NCI-H510A (cell line): ENCODE results near the gene FOXG1.
A peak's percentile ranks its signal among the peaks of the same experiment; 100 is the strongest.

Experiments
- DNase-seq: peaks from one replicate; lab custom pipeline; 2025; lab: John Stamatoyannopoulos, UW

Gene FOXG1

DNA sequence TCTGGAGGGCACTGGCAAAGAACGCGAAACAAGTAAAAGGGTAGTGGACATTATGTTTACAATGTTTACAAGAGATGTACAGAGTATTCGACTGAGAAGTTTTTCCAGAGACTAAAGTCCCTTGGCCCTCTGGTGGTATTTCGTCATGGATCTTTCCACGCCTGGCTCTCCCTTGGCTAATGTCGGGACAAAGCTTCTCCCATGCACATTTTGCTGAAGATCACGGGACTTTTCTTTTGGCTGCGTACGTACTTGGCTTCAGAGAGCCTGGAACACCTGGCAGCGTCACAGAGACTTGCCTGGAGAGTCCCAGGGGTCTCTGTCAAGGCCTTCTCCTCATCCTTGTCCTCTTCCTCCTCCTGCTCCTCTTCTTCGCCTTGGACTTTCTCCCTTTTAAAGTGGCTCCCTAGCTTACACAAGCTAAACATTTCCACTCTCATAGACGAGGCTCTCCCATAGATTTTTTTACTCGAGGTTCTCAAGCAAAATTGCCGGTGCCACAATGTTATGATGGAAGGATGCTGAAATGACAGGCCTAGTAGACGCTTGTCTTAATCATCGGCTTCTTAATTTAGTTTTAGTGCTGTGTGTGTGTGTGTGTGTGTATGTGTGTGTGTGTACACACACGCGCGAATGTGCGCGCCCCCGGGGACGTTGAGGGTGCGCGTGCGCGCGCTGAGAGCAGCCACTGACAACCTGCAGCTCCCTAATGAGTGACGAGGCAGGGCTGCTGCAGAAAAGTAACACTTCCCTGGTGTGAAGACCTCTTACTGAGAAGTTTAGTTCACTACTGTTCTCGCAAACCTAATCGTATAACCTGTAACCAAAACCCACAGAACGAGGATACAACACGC is 4.9 kb upstream of the FOXG1 start:
- DNase-seq, result no peak

DNA sequence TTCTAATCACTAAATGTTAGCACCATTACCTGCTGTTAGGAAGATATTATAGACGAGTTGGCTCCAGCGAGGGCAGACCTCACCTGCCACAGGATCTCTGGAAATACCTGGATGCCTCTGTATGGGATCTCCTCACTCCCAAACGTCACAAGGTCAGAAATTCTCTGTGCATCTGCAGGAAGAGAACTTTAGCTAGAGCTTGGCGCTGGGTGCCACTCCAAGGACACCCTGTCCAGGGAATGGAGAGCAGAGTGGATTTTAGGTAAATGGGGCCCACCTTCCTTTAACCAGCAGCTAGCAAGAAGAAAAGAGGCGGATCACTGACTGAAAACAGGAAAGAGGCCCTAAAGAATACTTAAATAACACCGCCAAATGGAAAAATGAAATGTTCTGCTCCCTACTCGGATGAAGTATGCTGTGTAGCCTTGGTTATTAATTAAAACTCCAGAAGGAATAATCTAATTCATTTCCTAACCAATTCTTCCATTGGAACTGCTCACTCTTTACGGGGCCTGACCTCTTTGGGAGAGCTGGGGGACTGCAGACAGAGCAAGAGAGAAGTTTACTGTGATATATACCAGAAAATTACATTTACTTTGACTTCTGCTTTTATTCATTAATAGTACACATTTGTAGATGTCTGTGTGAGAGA is 4.2 kb upstream of the FOXG1 start:
- no peak for DNase-seq

DNA sequence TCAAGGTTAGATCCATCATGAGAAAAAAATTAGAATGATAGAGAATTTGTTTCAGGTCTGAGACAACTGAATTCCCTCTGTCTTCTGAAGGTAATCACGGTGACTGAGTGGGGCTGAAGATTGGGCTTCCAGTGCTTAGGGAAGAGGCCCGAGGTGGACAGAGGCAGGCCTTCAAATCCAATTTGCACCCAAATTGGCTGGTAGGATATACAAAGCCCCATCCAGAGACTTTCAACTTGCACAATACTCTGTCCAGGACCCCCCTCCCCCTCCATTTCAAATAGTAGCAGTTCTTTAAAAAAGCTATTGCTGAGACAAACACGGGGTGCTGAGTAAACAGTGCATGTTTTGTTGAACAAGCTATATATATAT is 3.6 kb upstream of the FOXG1 start:
- no peak for DNase-seq

DNA sequence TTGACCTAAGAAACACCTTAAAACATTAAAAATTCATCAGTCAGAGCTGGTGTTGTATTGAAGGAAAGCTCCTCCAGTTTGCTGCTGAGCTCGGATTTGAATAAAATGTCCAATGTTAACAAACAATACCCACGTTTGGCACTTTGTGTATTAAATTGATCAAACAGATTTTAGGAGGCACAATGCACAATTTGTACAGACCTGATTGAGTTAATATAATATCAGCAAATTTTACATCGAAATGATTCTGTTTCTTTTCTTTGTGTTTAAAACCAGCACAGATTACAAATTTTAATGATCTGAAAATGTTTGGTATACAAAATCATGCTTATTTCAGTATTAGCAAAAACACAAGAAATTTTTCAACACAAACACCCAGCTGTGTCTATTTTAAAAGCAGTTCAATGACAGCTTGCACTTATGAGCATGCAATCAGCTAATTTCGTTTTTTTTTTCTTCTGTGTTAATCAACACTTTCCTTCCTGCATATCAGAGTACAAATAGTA is 2.8 kb upstream of the FOXG1 start:
- DNase-seq, result no peak

DNA sequence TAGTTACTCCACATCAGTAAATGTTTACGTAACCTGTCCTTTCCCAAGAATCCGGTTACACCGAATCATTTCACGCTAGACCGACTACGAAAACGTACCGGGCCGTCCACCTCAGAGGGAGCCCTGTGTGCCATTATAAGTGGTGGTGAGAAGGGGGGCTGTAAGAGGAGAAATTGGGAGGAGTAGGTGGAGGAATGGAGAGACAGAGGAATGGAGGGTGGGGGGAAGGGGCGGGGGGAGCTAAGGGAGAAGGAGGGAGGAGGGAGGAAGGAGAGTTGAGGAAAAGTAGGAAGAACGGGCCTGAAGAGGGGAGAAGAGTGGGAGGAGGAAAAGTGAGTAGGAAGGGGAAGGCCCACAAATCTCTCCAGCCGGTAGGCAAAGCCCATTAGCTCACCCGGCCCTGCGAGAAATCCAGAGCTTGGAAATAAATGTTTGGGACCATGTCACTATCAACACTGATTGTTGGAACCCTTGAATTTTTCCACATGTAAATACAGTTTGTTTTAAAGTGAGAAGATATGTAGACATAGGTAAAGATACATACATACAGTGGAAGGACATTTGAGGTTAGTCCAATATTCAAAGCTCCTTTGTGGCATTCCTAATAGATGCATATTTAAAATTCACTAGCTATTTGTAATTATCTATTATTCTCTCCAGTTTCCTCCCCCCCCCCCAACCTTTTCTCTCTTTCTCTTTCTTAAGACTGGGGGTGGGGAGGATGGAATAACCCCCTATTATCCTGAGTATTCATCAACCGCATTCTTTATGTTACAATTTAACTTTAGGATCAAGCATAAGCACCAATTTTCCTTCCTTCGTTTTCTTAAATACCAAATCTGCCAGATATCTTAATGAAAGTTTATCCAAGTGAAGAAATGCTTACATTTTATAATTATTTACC is 2.1 kb upstream of the FOXG1 start:
- peak; percentile 41 for DNase-seq

DNA sequence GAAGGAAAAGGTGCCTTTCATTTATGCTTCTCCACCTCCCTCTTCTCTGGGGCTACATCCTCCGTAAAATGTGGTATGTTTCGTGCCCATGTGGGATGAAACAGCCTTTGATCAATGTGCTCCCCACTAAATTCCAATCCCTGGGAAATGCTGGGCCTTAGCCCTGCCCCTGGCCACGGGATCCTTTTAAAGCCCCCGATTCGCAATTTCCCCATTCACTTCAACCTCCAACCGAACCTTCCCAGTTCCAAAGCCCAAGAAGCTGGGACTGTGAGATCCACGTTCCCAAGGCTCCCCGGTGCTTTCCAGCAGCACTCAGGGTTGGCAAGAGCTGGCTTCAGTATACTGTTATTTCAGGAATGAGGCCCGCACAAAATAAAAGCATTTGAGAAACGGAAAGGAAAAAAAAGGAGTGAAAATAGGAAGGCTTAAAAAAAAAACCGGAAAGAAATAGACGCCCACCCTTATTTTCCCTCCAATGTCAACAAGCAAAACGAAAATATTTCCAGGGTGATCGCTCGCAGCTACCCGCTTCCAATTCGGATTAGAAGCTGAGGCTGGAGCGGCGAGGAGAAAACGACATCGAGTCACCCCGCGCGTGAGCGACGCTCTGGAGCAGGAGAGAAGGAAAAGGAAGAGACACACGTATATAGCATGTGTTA is 1.3 kb upstream of the FOXG1 start:
- no peak for DNase-seq

DNA sequence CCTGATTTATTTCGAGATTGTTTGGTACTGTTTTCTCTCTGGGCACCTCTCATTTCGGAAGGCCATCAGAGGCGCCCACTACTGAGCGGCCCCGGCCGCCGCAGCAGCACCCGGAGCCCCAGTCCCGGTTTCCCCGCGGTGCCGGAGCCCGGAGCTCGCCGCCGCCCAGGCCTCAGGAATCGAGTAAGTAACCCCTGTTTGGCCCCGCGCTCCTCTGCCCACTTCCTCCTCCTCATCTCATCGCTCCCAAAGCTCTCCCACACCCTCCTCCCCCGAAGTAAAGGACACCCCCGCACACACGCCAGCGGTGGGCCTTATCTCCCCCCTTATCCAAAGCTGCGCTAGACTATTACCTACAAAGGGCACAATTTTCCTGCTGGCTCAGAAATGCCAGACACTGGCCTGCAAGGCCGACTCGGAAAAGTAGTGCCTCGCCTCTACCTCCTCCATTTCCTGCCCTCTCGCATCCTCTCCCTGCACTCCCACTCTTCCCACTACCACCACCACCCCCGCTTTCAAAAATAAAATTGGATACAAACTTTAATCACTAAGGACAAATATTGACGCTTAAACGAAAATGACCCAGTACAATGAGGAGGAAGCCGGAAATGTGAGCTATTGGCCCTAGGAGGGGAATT is 637 bp upstream of the FOXG1 start:
- DNase-seq, result peak; percentile 37

DNA sequence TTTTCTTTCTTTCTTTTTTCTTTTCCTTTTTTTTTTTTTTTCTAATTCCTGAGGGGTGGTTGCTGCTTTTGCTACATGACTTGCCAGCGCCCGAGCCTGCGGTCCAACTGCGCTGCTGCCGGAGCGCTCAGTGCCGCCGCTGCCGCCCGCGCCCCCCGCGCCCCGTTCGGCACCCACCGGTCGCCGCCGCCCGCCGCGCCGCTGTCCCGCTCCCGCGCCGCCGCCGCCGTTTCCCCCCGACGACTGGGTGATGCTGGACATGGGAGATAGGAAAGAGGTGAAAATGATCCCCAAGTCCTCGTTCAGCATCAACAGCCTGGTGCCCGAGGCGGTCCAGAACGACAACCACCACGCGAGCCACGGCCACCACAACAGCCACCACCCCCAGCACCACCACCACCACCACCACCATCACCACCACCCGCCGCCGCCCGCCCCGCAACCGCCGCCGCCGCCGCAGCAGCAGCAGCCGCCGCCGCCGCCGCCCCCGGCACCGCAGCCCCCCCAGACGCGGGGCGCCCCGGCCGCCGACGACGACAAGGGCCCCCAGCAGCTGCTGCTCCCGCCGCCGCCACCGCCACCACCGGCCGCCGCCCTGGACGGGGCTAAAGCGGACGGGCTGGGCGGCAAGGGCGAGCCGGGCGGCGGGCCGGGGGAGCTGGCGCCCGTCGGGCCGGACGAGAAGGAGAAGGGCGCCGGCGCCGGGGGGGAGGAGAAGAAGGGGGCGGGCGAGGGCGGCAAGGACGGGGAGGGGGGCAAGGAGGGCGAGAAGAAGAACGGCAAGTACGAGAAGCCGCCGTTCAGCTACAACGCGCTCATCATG is 654 bp downstream of the FOXG1 start:
- peak; percentile 68 for DNase-seq

DNA sequence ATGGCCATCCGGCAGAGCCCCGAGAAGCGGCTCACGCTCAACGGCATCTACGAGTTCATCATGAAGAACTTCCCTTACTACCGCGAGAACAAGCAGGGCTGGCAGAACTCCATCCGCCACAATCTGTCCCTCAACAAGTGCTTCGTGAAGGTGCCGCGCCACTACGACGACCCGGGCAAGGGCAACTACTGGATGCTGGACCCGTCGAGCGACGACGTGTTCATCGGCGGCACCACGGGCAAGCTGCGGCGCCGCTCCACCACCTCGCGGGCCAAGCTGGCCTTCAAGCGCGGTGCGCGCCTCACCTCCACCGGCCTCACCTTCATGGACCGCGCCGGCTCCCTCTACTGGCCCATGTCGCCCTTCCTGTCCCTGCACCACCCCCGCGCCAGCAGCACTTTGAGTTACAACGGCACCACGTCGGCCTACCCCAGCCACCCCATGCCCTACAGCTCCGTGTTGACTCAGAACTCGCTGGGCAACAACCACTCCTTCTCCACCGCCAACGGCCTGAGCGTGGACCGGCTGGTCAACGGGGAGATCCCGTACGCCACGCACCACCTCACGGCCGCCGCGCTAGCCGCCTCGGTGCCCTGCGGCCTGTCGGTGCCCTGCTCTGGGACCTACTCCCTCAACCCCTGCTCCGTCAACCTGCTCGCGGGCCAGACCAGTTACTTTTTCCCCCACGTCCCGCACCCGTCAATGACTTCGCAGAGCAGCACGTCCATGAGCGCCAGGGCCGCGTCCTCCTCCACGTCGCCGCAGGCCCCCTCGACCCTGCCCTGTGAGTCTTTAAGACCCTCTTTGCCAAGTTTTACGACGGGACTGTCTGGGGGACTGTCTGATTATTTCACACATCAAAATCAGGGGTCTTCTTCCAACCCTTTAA is 1.5 kb downstream of the FOXG1 start:
- DNase-seq, result peak; percentile 82

DNA sequence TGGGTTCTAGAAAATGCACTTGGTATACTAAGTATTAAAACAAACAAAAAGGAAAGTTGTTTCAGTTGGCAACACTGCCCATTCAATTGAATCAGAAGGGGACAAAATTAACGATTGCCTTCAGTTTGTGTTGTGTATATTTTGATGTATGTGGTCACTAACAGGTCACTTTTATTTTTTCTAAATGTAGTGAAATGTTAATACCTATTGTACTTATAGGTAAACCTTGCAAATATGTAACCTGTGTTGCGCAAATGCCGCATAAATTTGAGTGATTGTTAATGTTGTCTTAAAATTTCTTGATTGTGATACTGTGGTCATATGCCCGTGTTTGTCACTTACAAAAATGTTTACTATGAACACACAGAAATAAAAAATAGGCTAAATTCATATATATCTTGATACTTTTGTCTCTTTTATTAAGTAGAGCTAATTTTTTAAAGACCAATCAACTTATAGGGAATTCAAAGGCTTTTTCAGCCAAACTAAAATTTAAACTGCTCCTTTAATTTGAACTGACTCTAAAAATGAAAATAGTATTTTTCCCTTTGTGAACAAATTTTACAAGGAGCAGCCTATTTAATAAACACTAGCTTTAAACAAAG is 2.8 kb downstream of the FOXG1 start:
- no peak for DNase-seq

DNA sequence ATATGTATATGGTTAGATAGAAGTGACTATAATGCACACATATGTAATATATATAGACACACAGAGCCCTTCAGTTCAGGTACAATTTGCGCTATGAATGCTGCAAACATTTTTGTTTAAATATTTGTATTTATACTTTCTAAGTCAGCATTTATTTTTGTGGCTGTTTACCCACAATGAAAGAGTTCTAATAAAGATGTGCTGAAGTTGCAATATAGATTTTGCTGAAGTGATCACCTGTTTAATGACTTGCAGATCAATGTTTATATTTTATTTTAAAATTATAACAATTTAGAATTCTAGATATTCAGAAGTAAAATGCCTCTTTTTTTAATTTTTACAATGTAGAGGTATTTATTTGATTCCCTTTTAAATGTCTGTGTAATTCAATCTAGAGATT is 3.5 kb downstream of the FOXG1 start:
- no peak for DNase-seq

DNA sequence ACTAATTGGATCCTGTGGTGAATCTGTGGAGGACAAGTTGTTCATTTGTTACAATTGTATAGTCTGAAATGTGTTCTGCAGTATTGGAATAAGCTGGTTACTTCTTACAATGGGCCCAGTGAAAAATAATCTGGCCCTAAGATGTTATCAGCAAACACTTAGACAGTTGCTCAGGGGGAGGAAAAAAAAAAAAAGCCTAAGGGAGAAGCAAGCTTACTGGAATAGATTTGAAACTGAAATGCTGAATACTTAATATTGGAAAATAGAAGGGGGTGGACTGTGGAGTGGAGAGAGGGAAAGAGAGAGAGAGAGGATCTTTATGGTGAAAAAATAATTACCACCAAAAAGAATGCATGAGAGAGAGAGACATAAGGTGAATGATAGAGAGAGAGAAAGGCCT is 4.0 kb downstream of the FOXG1 start:
- no peak for DNase-seq

DNA sequence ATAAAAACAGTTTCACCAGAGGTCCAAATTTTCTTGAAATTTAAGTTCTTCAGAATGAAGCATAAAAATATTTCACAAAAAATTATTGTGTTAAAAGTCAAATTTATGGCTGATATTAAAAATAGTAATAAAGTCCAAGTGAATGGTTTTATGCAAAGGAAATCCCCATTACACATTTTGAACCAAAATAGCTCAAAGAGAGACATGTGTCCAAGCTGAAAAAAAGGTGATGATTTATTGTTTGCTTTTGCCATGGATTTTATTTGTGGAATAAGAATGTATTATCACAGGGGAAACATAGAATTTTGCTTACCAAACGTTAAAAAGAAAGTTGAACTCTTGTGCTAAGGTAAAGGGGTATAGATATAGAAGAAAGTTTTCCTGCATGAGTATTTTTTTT is 4.6 kb downstream of the FOXG1 start:
- DNase-seq, result no peak

DNA sequence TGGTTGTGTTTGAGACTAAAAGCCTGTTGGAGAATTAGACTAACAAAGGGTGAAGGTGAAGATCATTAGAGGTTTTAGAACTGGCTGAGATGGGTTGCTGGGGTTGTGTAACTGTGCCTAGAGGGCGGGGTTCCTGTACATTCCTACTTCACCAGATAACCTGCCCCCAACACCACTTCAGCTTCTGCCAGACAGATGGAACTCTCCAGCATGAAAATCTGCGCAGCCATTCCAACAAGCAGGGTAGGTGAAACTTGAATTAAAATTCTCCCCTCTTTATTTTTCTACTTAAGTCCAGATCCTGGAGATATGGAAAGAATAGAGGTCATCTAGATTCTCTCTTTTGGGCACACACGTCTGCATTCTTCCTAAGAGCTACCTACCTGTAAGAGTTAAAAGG is 6.0 kb downstream of the FOXG1 start:
- DNase-seq, result peak; percentile 6

DNA sequence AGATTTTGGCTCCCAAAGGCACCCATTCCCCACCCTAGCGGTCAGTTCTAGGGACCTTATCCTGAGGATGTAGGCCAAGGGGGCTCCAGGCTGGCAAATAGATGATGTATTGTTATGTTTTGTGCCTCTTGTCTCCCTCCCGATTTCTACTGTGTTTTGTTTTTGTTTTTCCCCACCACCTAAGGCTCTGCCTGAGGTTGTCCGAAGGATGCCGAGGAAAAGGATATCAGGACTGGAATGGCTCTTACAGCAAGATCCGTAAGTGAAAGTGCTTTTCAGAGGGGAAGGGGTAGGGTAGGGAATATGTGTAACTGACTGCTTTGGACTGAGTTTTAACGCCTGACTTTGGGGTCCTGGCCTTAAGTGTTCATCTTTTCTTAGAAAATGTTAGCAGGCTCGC is 6.6 kb downstream of the FOXG1 start:
- no peak for DNase-seq

DNA sequence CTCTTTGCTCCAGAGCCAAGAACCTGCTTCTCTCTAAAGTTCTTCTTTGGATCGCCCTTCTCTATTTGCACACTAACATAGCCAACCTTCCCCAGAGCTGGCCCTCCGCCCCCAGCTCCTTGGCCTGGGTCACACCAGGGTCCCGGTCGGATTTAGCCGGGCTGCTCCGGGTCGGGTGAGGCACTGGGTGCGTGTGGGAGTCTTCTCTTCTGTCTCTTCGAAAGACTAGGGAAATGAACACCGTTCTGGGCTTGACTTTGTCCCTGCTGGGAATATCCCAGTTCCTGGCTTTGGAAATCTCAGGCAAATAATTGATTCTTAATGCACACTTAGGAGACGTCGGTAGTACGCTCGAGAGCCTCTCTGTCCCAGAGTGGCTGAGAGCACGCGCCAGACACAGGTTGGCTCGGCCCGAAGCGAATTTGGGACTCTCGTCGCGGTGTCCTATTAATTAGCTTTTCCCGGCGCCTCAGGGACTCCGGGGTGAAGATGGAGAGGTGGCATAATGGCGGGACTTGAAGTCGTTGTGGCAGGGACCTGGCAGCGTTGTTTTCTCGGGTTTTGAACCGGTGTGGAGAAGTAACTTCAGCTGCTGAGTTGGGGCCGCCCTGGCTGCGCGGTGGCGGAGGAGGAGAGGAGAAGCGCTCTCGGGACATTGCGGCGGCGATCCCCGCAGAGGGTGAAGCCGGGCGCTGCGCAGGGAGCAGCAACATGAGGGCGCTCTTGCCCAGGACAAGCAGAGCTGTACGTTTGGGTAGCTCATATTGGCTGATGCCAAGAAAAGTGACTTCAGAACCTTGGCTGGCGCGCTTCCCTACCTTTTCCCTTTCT is 7.5 kb downstream of the FOXG1 start:
- DNase-seq, result peak; percentile 39

DNA sequence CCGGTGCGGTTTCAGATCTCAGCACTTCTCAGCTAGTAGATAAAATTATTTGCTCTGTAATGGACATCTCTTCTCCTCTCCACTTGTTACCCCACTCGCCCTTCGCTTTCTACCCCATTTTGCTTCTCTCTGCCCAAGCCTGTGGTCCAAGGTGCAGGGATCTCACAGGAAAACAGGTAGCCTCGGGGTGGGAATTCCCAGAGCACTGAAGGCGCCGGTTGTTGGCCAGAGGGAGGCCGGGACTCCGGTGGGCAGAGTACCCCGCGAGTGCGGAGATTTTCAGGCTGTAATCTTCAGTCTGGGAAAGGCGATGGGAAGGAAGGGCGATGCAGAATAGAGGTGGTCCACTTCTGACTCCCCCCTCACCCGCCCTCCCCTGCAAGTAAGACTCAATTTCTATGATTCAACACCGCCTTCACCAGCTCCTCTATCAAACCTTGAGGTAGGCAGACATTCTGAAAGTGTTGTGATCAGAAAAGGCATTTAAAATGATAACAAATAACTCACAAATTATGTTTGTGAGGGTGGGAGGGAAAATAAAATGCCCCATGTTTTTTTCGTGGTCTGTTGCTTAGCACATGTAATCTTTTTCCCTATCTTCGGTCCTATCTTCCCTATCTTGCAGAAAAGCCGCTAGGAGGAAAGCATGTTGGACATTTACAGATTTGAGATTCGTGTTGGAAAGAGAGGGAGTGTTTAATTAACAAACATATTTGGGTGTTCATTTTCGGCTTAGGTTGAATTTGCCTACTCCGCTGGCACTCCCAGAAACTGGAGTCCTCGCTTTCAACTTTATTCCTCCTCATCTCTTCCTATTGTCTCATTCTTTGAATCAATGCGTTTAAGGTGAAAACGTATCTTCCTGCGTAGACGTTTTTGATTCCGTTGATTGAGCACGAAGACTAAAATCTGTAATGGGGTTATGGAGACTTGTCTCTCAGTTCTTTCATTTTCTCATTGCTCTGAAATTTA is 8.5 kb downstream of the FOXG1 start:
- DNase-seq, result no peak
